HG02852 (cell line): Measurements from ENCODE around the gene ATP6V1C2.

ENCODE experiments used
- ATAC-seq: cut with Tn5 transposase; IDR thresholded peaks from one replicate; pipeline ENCODE4 v1.9.1; 2021; ENCODE audit warnings: mild to moderate bottlenecking, moderate library complexity; ENCODE audit not compliant: unreplicated experiment

ATP6V1C2 gene

DNA sequence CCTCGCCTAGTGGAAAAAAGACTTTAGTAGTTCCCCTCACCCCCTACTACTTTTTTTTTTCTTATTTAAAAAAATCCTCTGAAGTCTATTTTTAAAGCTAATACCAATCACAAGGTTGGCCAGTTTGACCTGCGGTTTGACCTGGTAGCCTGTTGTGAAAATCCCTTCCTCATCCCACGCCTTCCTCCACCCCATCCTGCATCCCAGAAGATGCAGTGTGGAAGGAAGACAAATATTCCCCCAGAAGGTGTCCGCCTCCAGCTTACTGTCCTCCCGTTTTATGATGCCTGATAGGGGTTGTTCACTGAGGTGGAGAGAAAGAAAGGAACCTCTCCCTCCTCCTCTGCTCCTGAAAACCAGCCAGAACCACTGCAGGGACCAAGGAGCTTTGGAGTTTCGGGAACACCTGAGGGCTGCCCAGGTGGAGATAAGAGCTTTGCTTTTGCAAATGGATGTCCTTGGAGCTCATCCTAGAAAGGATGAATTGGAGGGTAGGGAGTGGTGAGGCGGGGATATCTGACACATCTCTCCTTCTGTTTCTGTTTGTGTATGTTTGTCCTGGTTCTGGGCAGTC, 909 bp downstream of the ATP6V1C2 start:
- no peak for ATAC-seq

DNA sequence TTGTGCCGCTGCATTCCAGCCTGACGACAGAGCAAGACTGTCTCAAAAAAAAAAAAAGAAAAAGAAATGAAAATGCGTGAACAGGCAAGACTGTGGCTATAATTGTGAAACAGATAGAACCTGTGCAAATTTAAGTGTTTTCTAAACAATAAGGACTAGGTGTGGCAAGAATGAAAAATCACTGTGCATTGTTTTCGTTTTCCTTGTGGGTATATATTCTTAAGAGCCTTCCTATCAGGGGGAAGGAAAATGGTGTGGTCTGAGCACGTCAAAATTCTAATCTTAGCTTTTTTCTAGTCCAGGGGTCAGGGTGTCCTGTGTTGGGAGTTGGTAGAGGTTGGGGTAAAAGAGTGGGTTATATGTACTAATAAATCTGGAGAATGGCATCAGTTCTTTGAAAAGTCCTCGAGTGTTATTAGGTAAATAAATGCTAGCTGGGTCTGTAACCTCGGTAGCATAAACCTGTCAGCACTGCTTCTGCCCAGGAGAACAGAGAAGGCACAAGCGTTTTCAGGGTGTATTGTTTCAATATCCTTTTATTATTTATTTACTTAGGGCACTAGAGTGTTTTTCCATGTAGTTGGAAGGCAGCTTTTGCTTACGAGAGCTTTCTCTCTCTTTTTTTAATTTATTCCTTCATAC, 11.6 kb downstream of the ATP6V1C2 start:
- ATAC-seq, result no peak

- ATAC-seq, result no peak
These were observed 12.1 kb downstream of the ATP6V1C2 start for GRCh38 chr2:10733566-10733925.

DNA sequence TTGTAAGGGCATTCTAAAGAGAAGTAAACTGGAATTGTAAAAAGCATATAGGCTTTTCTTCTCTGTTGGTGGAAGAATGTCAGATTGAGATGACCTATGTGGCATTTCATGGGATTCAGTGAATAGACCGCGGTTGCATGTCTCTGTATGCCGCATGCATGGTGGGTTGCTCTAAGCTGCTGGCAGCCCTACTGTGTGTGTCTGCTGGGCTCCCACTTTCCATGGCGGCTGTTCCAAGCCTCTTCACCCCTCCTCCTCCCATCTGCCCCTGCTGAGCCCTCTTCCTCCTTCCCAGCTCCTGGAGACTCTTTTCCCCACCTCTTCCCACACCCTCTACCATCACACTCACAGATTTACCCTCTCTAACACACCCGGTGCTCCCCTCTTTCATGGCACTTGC, 12.6 kb downstream of the ATP6V1C2 start:
- ATAC-seq, result no peak

GRCh38 chr2:10738192-10738591, 16.8 kb downstream of the ATP6V1C2 start:
- no peak for ATAC-seq

DNA sequence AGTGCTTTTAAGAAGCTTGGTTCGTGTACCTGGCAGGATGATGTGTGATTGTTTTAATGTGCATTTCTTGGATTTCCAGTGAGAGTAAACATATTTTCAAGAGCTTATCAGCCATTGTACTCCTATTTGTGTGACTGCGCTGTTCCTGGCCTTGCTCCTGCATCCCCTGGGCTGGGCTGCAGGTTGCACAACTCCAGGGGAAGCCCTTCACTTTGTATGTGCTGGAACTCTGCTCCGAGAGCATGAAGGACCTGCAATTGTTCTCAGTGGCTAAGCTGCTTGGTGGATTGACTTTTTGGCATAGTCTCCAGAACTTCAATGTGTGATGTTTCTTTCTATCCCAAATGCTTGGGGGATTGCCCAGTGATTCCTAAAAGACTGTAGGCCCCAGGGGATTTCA, 18.8 kb downstream of the ATP6V1C2 start:
- ATAC-seq, result no peak

DNA sequence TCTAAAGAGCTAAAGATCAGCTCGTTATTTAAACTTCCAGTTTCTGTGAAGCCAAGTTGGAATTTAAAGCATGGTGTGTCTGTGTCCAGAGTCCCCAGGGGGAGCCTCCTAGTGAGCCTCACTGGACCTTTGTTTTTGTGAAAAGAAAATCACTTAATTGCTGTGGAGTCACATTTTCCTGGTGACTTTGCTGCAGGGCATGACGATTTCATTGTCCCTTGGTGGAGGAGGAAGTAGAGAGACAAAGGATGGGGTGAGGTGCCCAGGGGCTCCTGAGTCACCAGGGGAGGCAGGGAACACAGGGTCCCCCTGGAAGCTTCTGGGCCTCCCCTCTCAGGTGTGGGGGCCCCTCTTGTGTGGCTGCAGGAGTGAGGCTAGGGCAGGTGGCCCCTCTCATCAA, 19.7 kb downstream of the ATP6V1C2 start:
- no peak for ATAC-seq

DNA sequence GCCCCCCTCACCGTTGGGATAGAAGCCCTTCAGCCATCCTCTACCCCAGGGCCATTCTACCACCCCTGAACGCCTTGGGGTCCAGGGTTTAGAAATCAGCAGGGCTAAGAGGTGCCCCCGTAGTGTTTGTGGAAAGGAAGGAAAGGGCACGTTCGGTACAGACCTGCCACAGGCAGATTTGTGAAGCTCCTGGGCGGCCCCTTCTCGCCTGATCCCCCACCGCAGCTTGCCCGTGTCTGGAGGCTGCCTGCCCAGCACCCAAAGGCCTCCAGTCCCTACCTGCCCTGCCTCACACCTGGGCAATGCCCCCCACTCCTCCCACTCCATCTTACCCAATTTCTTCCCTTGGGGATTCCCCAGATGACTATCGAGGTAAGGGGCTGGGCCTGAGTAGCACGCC, 21.2 kb downstream of the ATP6V1C2 start:
- ATAC-seq, result no peak

GRCh38 chr2:10750610-10751009, 29.2 kb downstream of the ATP6V1C2 start:
- ATAC-seq, result no peak

DNA sequence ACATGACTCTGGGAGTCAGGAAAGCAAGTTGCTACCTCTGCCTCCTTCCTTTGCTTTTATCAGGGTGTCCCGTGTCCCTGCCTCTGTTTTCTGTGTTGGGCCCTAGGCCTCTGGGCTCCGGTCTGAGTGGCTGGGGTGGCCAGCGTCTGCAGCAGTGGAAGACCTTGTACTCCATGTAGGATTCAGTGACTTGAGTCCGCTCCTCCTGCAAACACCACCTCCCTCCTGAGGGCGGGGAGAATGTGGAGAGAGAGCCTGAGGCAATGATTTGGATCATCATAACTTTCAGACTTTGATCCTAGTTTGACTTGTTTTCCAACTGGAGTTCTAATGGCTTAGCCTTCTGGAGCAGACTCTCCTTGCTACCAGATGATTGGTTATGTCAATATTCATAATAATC, 30.8 kb downstream of the ATP6V1C2 start:
- ATAC-seq, result no peak

DNA sequence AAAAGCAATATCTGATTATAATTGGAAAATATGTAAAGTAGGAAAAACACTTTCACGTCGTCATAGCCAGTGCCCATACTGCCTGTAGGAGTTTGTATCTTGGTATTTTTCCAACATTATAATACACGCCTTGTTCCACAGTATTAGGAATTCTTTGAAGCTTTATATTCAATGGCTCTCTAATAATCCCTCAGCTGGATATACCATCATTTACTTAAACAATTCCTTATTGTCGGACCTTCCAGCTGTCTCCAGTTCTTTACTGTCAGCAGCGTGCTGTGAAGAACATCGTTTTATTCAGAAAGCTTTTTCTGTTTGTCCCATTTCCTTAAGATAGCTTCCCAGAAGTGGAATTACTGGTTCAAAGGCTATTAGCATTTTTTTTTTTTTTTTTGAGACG, 31.7 kb downstream of the ATP6V1C2 start:
- ATAC-seq, result no peak

DNA sequence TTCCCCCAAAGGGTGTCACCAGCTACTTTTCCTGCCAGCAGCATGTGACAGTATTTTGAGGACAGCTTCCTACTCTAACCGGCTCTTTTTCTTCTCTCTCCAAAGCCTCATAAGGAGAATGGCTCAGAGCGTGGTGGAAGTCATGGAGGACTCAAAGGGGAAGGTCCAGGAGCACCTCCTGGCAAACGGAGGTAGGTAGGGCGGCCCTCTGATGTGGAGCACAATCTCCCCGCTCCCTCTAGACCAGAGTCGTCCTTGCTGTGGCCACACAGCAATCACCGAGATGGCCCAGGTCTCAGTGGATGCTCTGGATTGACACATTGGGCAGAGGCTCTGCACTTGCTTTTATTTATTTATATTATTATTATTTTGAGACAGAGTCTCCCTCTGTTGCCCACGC, 32.4 kb downstream of the ATP6V1C2 start:
- ATAC-seq, result no peak

DNA sequence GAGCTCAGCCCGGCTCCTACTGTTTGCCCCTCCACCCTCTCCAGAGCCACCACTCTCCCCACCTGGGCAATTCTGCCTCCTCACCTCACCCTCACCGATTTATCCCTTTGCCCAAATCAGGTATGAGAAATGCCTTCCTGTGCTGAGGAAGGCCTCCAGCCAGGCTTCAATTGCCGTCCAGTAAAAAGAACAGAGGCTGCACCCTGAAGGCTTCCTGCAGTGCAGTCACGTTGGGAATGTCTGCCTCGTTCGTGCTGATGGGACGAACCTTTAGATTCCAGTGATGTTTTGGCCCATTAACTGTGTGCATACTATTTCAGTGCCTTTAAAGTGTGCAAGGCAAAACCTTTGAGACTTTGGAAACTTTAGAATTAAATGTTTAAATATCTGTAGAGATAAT, 34.2 kb downstream of the ATP6V1C2 start:
- ATAC-seq, result no peak

DNA sequence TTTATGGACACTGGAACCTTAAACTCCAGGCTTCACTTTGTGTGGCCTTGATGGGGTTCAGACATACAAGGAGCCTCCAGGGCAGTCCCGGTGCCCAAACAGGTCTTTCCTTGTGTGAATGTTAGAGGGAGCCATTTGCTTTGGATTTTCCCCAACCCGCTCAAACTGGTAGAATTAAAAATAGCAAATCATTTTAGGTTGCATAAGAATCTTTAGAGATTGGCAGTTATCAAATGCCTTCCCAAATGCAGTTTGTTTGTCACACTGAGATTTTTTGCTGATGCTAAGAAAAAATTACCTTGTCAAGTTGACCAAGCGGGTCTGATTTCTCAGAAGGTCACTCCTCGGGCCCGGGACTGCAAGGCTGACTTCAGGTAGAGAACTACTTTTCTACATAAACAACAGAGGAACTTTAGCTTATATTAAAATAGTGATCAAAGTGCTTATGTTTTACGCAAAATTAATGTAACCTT, 36.4 kb downstream of the ATP6V1C2 start:
- ATAC-seq, result no peak

DNA sequence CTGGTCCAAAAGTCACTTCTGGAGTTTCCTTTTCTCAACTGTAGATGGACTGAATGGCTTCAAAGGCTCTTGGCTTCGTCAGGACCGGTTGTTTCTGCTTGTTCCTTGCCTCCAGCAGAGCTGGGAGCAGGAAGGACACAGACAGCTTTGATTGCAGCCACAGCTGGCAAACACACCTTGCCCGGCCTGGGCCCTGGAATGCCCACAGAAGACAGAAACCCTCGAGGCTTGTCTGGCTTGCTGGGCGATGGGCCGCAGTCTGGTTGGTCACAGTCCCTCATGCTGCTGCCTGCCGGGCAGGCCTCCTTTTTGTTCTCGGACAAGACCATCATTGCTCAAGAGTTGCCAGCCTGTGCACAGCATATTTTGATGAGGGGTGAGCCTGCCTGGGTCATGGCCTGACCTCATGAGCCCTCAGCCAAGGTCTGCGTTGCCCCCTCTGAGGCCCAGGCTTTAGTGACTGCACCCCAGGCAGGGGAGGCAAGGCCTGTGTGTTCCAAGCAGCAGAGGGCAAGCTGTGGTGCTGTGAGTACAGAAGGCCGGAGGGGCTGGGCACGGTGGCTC, 37.8 kb downstream of the ATP6V1C2 start:
- ATAC-seq, result no peak

GRCh38 chr2:10760794-10761504, 39.5 kb downstream of the ATP6V1C2 start:
- ATAC-seq, result no peak

DNA sequence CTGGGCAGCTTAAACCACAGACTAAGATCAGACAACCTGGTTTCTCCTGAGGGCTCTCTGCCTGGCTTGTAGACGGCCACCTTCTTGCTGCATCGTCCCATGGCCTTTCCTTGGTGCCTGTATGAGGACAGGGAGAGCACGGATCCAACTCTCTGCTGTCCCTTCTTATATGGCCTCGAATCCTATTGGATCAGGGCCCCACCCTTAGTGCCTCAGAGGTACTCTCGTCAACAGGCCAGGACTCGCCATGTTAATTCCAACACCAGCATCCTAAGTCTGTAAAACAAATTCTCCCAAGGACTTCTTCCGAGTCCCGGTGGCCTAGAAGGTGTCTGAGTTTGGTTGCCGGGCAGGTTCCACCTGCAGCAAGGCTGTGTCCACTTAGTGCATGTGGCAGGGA, 40.2 kb downstream of the ATP6V1C2 start:
- ATAC-seq, result no peak

GRCh38 chr2:10762651-10763460, 41.4 kb downstream of the ATP6V1C2 start:
- no peak for ATAC-seq

DNA sequence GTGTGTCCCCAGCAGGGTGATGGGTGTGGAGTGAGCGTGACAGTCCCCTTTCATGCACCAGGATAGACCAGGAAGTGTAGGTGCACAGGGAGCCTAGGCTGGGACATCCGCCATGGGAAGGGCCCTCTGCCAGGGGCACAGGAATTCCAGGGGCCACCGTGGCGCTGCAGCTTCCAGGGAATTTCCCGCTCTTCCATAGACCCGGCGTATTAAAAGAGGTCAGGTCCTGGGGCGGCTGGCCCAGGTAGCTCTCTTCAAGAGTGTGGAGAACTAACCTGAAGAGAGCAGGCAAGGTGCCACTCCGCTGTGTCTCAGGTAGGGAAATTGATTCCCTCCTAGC, 42.0 kb downstream of the ATP6V1C2 start:
- no peak for ATAC-seq

- ATAC-seq, result no peak
These were observed 42.8 kb downstream of the ATP6V1C2 start for GRCh38 chr2:10764096-10764785.

GRCh38 chr2:10764896-10765295, 43.5 kb downstream of the ATP6V1C2 start:
- ATAC-seq, result no peak
